Measurements from ENCODE around the gene CTAGE6.
"Not testable (repeated sequence)": the region's sequence is repeated elsewhere in the genome, so short reads cannot be mapped to it uniquely, and the experiment has no call there.

The CTAGE6 gene, protein sequence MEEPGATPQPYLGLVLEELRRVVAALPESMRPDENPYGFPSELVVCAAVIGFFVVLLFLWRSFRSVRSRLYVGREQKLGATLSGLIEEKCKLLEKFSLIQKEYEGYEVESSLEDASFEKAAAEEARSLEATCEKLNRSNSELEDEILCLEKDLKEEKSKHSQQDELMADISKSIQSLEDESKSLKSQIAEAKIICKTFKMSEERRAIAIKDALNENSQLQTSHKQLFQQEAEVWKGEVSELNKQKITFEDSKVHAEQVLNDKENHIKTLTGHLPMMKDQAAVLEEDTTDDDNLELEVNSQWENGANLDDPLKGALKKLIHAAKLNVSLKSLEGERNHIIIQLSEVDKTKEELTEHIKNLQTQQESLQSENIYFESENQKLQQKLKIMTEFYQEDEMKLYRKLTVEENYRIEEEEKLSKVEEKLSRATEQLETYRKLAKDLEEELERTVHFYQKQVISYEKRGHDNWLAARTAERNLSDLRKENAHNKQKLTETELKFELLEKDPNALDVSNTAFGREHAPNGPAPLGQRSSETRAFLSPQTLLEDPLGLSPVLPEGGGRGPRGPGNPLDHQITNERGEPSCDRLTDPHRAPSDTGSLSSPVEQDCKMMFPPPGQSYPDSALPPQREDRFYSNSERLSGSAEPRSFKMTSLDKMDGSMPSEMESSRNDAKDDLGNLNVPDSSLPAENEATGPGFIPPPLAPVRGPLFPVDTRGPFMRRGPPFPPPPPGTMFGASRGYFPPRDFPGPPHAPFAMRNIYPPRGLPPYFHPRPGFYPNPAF

DNA sequence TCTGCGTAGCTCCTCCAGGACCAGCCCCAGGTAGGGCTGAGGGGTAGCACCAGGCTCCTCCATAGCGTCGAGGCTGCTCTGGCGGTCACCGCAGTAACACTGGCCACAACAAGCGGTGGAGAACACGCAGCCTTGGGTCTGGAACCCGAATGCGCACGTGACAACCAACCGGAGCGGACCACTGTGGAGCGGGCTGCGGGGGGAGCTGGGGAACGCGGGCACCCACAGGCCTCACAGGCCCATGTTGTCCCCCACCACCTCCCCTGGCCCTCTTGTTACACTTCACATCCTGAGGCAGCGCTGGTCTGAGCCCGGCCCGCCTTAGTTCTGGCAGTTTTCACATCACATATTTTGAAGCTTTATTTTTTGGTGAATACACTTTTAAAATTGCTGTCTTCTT, at the start of gene CTAGE6:
CTAGE6 (minus strand) TSS at position 101 of the 400 bp plus-strand sequence; CDS start at position 63, 38 bp downstream.
- H3K9me3 ChIP-seq (ENCODE audit: control insufficient read depth, low read length); DNase-seq (ENCODE audit: low read depth); H3K9ac ChIP-seq (ENCODE audit: low read length); H3K36me3 ChIP-seq (ENCODE audit: control insufficient read depth, insufficient read depth, low read length, severe bottlenecking); H3K27me3 ChIP-seq (replicated peaks; ENCODE audit: control insufficient read depth, insufficient read depth, low read length); H3K4me1 ChIP-seq (ENCODE audit: control insufficient read depth, insufficient read depth, low read length); H3K4me3 ChIP-seq (ENCODE audit: low read length): not testable (repeated sequence)

DNA sequence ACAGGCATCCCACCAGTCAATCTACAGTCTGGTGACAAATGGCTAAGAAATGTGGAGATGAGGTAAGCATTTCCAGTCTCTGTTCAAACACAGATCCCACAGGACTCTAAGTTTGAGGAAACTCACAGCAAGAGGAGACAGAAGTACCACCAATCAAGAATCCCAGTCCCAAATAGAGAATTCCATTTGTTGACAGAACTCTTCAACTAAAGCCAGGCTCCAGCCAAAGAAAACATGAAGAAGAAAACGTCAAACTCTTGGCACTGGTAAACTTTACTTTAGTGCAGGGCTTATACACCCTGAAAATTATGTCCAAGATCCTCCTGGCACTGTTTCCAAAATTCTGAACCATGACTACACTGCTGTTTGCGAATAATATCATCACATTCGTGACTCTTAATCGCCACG, 49.2 kb upstream of the CTAGE6 start:
- H3K4me3 ChIP-seq (ENCODE audit: low read length); H3K9me3 ChIP-seq (ENCODE audit: control insufficient read depth, low read length); H3K27me3 ChIP-seq (replicated peaks; ENCODE audit: control insufficient read depth, insufficient read depth, low read length); H3K4me1 ChIP-seq (ENCODE audit: control insufficient read depth, insufficient read depth, low read length); H3K36me3 ChIP-seq (ENCODE audit: control insufficient read depth, insufficient read depth, low read length, severe bottlenecking); DNase-seq (ENCODE audit: low read depth); H3K9ac ChIP-seq (ENCODE audit: low read length): not testable (repeated sequence)

DNA sequence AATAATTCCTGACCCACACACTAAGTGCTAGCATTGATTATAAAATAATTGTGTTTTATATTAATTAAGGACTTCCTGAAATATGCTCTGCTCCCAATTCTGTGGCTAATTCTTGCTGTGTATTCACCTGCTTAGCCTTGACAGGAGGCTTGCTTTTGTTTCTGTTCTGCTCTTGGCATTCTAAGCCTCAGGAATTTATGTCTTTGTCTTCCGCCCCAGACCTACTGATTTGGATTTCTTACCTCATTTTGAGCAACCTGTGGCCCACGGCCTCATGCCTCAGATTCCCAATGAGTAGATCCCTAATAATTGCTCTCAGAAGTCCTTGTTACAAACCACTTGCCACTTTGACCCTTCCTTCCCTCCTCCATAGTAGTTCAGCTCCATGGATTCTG, 40.4 kb upstream of the CTAGE6 start:
- H3K27me3 ChIP-seq (replicated peaks; ENCODE audit: control insufficient read depth, insufficient read depth, low read length); H3K9me3 ChIP-seq (ENCODE audit: control insufficient read depth, low read length); H3K9ac ChIP-seq (ENCODE audit: low read length); H3K4me1 ChIP-seq (ENCODE audit: control insufficient read depth, insufficient read depth, low read length); DNase-seq (ENCODE audit: low read depth); H3K4me3 ChIP-seq (ENCODE audit: low read length); H3K36me3 ChIP-seq (ENCODE audit: control insufficient read depth, insufficient read depth, low read length, severe bottlenecking): not testable (repeated sequence)

DNA sequence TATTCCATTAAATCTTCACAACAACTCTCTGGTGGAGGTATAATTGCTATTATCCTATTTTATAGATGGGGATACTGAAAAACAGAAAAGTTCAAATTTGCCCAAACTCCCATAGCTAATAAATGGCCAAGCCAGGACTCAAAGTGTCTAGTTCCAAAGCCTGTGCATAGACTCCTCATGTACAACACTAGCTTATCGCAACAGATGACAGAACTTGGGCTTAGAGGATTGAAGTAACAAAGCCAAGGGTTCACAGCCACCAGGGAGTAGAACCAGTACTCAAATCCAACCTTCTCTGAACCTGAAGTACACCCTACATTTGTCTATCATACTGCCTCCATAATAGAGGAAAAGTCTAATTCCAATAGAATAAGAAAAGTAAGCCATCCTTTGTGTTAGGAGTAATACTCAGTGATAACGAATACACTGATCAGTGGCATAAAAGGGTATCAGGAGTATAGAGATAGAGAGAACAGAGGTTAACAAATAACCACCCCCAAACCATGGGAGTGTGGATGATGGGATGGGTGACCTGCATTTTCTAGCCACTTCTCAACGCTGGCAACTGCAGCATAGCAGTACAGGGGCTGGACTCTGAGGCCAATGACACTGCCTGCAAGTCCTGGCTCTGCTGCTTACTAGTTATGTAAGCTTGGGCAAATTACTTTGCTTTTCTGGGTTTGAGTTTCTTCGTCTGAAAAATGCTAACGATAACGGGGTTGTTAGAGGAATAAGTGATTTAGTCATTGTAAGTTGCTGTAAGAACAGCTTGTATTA, 39.8 kb upstream of the CTAGE6 start:
- H3K4me3 ChIP-seq (ENCODE audit: low read length); H3K27me3 ChIP-seq (replicated peaks; ENCODE audit: control insufficient read depth, insufficient read depth, low read length); H3K4me1 ChIP-seq (ENCODE audit: control insufficient read depth, insufficient read depth, low read length); H3K9ac ChIP-seq (ENCODE audit: low read length); H3K36me3 ChIP-seq (ENCODE audit: control insufficient read depth, insufficient read depth, low read length, severe bottlenecking); DNase-seq (ENCODE audit: low read depth); H3K9me3 ChIP-seq (ENCODE audit: control insufficient read depth, low read length): not testable (repeated sequence)

DNA sequence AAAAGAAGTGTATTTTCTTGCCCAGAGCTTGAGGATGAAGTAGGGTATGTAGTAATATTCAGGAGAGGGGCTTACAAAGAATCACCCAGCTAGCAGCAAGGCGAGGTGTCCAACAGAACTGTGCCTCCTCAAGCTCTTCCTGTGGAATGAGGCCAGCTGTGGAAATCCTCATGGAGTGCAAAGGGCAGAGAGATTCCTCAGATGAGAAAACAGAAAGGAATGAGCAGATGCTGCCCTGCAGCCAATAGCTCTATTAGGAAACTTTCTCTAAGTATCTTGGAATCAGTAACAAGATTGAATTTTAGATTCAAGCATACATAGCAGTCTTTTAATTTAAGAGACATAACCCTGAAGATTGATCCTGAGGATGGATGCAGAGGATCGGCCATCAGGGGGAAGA, 38.2 kb upstream of the CTAGE6 start:
- H3K9ac ChIP-seq (ENCODE audit: low read length); H3K27me3 ChIP-seq (replicated peaks; ENCODE audit: control insufficient read depth, insufficient read depth, low read length); DNase-seq (ENCODE audit: low read depth); H3K4me3 ChIP-seq (ENCODE audit: low read length); H3K4me1 ChIP-seq (ENCODE audit: control insufficient read depth, insufficient read depth, low read length); H3K36me3 ChIP-seq (ENCODE audit: control insufficient read depth, insufficient read depth, low read length, severe bottlenecking); H3K9me3 ChIP-seq (ENCODE audit: control insufficient read depth, low read length): not testable (repeated sequence)

DNA sequence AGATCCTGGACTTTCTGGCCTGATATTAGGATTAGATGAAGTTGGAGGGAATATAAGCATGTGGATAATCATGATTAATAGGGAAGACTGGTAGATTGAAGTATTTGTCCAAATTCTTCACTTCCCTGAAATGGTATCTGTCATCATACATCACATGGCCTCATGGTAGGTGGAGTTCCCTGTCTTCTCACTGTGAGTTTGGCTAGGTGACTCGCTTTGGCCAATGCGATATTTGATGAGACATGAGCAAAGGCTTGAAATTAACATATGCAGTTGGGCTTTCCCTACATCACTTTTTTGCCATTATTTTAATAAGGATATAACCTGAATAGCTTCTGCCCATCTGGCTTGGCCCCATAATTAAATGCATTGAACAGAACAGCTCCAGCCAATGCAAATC, 35.1 kb upstream of the CTAGE6 start:
- not testable (repeated sequence) for H3K4me1 ChIP-seq (ENCODE audit: control insufficient read depth, insufficient read depth, low read length); DNase-seq (ENCODE audit: low read depth); H3K9me3 ChIP-seq (ENCODE audit: control insufficient read depth, low read length); H3K9ac ChIP-seq (ENCODE audit: low read length); H3K27me3 ChIP-seq (replicated peaks; ENCODE audit: control insufficient read depth, insufficient read depth, low read length); H3K4me3 ChIP-seq (ENCODE audit: low read length); H3K36me3 ChIP-seq (ENCODE audit: control insufficient read depth, insufficient read depth, low read length, severe bottlenecking)

DNA sequence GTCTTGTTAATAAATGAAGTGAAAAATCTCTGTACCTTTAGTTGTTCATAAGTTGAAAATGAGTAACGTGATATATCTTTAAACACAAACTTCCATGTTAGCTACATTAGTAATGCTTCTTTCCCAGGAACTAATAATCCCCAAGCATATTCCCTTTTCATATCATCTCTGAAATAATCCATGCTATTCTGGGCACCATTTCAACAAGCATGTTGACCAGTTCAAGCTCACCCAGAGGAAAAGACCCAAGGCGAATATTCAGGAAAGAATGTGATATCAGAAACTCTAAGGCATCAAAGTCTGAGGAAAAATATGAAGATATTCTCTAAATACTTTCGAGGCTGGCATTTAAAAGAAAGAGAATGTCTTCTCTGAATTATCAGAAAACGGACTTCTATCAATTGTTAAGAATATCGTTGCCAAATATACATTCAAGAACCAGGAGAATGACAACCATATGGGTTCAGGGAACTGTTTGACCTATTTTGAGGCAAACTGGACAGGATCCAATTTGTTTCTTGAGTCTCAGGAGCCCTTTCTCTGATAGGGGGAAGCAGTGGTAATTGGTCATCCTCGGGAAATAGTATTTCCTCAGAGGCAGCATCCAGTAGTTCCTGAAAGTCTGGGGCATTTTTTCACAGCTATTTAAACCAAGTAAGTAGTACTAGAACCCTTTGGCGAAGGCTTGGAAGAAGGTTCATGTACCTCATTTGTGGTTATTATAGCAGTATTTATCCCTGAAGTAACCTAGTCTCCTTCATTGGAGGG, 28.1 kb upstream of the CTAGE6 start:
- H3K9ac ChIP-seq (ENCODE audit: low read length); DNase-seq (ENCODE audit: low read depth); H3K4me1 ChIP-seq (ENCODE audit: control insufficient read depth, insufficient read depth, low read length); H3K27me3 ChIP-seq (replicated peaks; ENCODE audit: control insufficient read depth, insufficient read depth, low read length); H3K4me3 ChIP-seq (ENCODE audit: low read length); H3K36me3 ChIP-seq (ENCODE audit: control insufficient read depth, insufficient read depth, low read length, severe bottlenecking); H3K9me3 ChIP-seq (ENCODE audit: control insufficient read depth, low read length): not testable (repeated sequence)

DNA sequence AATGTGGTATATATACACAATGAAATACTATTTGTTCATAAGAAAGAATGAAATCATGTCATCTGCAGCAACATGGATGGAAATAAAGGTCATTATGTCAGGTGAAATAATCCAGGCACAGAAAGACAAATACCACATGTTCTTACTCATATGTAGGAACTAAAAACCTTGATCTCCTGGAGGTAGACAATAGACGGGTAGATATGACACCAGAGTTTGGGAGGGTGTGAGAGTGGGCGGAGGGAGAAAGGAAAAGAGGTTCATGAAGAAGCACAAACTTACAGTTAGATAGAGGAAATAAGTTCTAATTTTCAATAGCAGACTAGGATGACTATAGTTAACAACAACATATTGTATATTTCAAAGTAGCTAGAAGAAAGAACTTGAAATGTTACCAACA, 22.1 kb upstream of the CTAGE6 start:
- not testable (repeated sequence) for H3K9ac ChIP-seq (ENCODE audit: low read length); DNase-seq (ENCODE audit: low read depth); H3K9me3 ChIP-seq (ENCODE audit: control insufficient read depth, low read length); H3K4me1 ChIP-seq (ENCODE audit: control insufficient read depth, insufficient read depth, low read length); H3K36me3 ChIP-seq (ENCODE audit: control insufficient read depth, insufficient read depth, low read length, severe bottlenecking); H3K4me3 ChIP-seq (ENCODE audit: low read length); H3K27me3 ChIP-seq (replicated peaks; ENCODE audit: control insufficient read depth, insufficient read depth, low read length)

DNA sequence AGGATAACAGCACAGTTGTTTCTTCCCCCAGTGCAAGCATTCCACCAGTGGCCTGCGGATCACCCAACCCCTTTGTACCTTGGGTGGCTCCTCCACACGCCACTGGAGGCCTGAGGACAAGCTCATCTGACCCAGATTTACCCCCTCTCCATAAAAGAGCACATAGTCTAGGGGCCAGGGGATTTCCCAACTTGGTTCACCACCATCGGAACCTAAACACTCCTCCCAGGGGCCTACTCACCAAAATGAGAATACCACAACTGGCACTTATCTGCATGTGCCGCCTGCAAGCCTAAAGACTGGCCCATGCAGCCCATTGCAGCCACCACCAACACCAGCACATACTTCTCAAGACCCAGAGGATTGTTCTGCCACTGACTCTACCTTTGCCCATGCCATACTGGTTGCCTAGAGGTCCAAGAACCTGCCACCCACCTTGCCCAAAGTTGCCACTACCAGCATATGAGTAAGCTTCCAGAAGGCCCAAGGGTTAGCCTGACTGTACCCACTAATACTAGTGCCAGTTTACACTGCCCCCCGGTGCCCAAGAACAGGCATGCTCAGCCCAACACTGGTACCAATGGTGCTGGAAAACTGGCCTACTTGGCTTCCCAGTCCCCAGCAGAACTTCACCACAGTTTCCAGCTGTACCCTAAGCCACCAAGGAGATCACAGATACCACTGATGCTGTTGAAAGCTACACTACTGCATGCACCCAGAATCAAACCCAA, 15.4 kb upstream of the CTAGE6 start:
- not testable (repeated sequence) for H3K36me3 ChIP-seq (ENCODE audit: control insufficient read depth, insufficient read depth, low read length, severe bottlenecking); H3K9me3 ChIP-seq (ENCODE audit: control insufficient read depth, low read length); DNase-seq (ENCODE audit: low read depth); H3K27me3 ChIP-seq (replicated peaks; ENCODE audit: control insufficient read depth, insufficient read depth, low read length); H3K4me1 ChIP-seq (ENCODE audit: control insufficient read depth, insufficient read depth, low read length); H3K4me3 ChIP-seq (ENCODE audit: low read length); H3K9ac ChIP-seq (ENCODE audit: low read length)

DNA sequence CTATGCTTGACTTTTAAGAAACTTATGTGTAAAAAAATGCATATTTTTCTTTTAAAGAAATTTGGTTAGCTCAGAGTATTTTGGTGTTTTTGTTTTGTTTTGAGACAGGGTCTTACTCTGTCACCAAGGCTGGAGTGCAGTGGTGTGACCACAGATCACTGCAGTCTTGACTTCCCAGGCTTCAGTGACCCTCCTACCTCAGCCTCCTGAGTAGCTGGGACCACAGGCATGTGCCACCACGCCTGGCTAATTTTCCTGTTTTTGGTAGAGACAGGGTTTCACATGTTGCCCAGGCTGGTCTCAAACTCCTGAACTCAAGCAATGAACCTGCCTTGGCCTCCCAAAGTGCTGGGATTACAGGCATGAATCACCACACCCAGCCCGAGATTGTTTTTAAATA, 10.0 kb upstream of the CTAGE6 start:
- H3K9ac ChIP-seq (ENCODE audit: low read length); H3K4me3 ChIP-seq (ENCODE audit: low read length); DNase-seq (ENCODE audit: low read depth); H3K27me3 ChIP-seq (replicated peaks; ENCODE audit: control insufficient read depth, insufficient read depth, low read length); H3K4me1 ChIP-seq (ENCODE audit: control insufficient read depth, insufficient read depth, low read length); H3K36me3 ChIP-seq (ENCODE audit: control insufficient read depth, insufficient read depth, low read length, severe bottlenecking); H3K9me3 ChIP-seq (ENCODE audit: control insufficient read depth, low read length): not testable (repeated sequence)
